Neural cell (in vitro differentiated cells): Measurements from ENCODE around the gene TBC1D25.

Experiments used
- EZH2 ChIP-seq: fragments of 200-600, 300-800 bp; shearing (Covaris generic), sonication (generic); IDR thresholded peaks from 2 replicates; pipeline ENCODE4 v1.6.1; 2014; ENCODE audit warnings: antibody characterized with exemption, low read length, borderline replicate concordance, mild to moderate bottlenecking; ENCODE audit not compliant: insufficient read depth, poor library complexity, severe bottlenecking
- POLR2AphosphoS5 ChIP-seq: IDR thresholded peaks from 2 replicates; pipeline ENCODE4 v1.6.1; 2012
- TF ChIP-seq, protein P1 (sequence below): fragments of 450-650 bp; IDR thresholded peaks from 2 replicates; pipeline ENCODE4 v1.5.1; 2014; ENCODE audit warnings: antibody characterized with exemption, mild to moderate bottlenecking, moderate library complexity; ENCODE audit not compliant: poor library complexity, severe bottlenecking

DNA sequence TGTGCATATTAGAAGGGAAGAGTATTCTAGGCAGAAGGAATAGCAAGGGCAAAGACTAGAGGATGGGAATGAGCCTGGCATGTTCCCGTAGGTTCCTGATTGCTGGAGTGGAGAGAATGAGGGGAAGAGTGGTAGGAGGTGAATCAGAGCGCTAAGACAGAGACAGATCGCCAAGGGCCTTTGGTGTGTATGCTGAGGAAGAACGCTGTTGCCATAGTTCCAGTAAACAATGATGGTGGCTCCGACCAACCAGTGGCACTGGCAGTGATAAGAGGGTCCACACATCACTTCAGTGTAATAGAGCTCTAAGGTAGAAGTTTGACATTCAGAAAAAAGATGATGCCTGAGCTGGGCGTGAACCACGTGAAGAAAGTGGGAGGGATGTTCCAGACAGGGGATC, 966 bp downstream of the TBC1D25 start:
- TF ChIP-seq EZH2 (no peak), POLR2AphosphoS5 (no peak)
- TF ChIP-seq, protein P1, sequence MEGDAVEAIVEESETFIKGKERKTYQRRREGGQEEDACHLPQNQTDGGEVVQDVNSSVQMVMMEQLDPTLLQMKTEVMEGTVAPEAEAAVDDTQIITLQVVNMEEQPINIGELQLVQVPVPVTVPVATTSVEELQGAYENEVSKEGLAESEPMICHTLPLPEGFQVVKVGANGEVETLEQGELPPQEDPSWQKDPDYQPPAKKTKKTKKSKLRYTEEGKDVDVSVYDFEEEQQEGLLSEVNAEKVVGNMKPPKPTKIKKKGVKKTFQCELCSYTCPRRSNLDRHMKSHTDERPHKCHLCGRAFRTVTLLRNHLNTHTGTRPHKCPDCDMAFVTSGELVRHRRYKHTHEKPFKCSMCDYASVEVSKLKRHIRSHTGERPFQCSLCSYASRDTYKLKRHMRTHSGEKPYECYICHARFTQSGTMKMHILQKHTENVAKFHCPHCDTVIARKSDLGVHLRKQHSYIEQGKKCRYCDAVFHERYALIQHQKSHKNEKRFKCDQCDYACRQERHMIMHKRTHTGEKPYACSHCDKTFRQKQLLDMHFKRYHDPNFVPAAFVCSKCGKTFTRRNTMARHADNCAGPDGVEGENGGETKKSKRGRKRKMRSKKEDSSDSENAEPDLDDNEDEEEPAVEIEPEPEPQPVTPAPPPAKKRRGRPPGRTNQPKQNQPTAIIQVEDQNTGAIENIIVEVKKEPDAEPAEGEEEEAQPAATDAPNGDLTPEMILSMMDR: no peak
